AG04450 (cell line): Measurements from ENCODE around the gene CCDC83. TPM values are rescaled to one million over a fixed set of nuclear protein-coding genes. Genes with fewer than 3 reads are reported as not detected.

ENCODE experiments used
- CTCF ChIA-PET: fragments of 300-600, 350-600 bp; formaldehyde crosslinking; extraction: SDS; loops from one replicate; lab custom pipeline; 2022; ENCODE audit warnings: antibody characterized with exemption, inconsistent platforms; lab: Charles Lee
- POLR2A ChIA-PET: fragments of 350-600 bp; formaldehyde crosslinking; extraction: SDS; loops from one replicate; lab custom pipeline; 2021; ENCODE audit warnings: antibody characterized with exemption, inconsistent platforms; lab: Yijun Ruan, JAX
- DNase-seq: peaks from one replicate; pipeline ENCODE4 v3.0.0-alpha.2; 2011; ENCODE audit warnings: low read depth, low spot score
- H3K27ac ChIP-seq: one replicate; pipeline ENCODE4 v1.5.1; 2012; ENCODE audit warnings: low read depth, low read length, control low read depth
- H3K27me3 ChIP-seq: one replicate; pipeline ENCODE4 v1.6.0; 2012; ENCODE audit warnings: low read length; ENCODE audit not compliant: control insufficient read depth, insufficient read depth
- H3K4me3 ChIP-seq: 2 replicates; pipeline ENCODE4 v1.5.1; 2011; ENCODE audit warnings: mild to moderate bottlenecking, low read depth, low read length, control low read depth
- H3K9me3 ChIP-seq: 2 replicates; pipeline ENCODE4 v1.5.1; 2012; ENCODE audit warnings: low read length; ENCODE audit not compliant: control insufficient read depth, insufficient read depth
- polyA plus RNA-seq: library from polyadenylated mRNA; depleted of rRNA; stranded (reverse); fragments of >200 nt; gene quantifications from 2 replicates; pipeline ENCODE4 v1.2.3, GENCODE V29; 2011
- TF ChIP-seq, protein P1 (sequence below): IDR thresholded peaks from 2 replicates; pipeline ENCODE4 v1.5.1; 2011; ENCODE audit warnings: low read depth, low read length, control low read depth, inconsistent platforms

Gene CCDC83
- polyA plus RNA-seq, 1 experiment: not detected

DNA sequence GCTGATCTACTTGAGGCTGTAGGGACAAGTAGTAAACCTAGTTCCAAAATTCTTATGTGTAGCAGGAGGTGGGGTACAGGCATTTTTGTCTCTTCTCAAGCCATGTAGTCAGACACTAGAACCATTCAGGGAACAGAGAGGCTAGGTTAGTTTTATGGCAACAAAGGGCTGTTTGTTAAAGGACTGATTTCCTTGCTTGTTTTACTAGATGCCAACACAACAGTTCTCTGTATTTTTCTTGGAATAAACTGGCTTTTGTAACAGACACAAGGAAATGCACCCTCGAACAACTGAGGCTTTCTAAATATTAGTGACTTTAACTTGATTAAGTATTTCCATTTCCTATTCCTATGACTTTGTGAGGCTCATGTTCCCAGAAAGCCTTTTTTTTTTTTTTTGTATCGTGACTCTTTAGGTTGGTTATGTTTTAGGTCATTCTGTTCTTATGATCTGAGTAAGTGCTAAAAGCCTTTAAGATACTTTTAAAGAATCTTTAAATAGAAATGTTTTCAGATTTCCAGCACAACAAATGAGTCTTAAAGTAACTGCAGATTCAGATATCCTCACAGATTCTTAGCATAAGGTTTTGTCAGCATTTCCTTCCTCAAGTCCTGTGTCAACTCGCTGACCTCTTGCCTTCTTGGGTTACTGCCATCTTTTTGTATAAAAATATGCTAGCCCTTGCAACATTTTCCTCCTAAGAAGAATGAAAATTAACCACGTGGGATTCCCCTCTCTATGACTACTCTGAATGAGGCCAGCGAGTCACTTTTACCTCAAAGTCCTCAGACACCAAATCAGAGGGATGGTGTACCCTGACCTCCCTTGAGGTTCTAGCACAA lies 92.5 kb downstream of the CCDC83 start:
- peak; percentile 63 for DNase-seq
- Histone ChIP-seq H3K9me3 (no peaks in the 10 kb centered on the region), H3K27me3 (no peaks in the 10 kb centered on the region), H3K4me3 (no peak overlapping the region), H3K27ac (peak overlapping the region; percentile 31)
- TF ChIP-seq, protein P1, sequence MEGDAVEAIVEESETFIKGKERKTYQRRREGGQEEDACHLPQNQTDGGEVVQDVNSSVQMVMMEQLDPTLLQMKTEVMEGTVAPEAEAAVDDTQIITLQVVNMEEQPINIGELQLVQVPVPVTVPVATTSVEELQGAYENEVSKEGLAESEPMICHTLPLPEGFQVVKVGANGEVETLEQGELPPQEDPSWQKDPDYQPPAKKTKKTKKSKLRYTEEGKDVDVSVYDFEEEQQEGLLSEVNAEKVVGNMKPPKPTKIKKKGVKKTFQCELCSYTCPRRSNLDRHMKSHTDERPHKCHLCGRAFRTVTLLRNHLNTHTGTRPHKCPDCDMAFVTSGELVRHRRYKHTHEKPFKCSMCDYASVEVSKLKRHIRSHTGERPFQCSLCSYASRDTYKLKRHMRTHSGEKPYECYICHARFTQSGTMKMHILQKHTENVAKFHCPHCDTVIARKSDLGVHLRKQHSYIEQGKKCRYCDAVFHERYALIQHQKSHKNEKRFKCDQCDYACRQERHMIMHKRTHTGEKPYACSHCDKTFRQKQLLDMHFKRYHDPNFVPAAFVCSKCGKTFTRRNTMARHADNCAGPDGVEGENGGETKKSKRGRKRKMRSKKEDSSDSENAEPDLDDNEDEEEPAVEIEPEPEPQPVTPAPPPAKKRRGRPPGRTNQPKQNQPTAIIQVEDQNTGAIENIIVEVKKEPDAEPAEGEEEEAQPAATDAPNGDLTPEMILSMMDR: no peak
- ChIA-PET POLR2A (no interaction called here), CTCF (interaction anchor here (1.1 to 1.5 kb wide), 2 partner anchors 92 to 344 kb away, joined by 5 read pairs; partner anchors contain the start of gene CCDC83)

DNA sequence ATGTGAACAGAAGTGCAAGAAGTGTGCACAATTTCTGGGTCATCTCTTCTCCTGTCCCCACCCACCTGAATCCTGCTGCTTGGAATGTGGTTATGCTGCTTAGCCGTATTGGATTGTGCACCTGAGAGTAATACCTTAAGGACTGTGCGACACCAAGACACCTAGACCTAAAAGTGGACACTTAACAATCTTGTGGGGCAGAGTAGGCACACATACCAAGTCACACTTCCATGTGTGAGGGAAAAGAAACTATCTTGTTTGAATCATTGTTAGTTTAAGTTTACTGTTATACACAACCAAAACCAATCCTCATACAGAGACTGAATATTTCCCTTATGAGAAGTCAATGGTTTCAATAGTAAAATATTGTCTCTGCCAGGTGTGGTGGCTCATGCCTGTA lies 93.7 kb downstream of the CCDC83 start:
- POLR2A ChIA-PET: interaction anchor here (0.7 kb wide), 1 partner anchor 20 kb away, joined by 4 read pairs; no protein-coding TSS in a partner anchor
- H3K4me3 ChIP-seq: no peak overlapping the region
- TF ChIP-seq, protein P1: no peak
- DNase-seq: no peak
- no peaks in the 10 kb centered on the region for H3K27me3 ChIP-seq
- no peaks in the 10 kb centered on the region for H3K9me3 ChIP-seq
- CTCF ChIA-PET: interaction anchor here (0.7 to 1.5 kb wide), 3 partner anchors 94 to 343 kb away, joined by 4 to 5 read pairs (median 5); partner anchors contain the start of gene CCDC83
- H3K27ac ChIP-seq: no peak overlapping the region

DNA sequence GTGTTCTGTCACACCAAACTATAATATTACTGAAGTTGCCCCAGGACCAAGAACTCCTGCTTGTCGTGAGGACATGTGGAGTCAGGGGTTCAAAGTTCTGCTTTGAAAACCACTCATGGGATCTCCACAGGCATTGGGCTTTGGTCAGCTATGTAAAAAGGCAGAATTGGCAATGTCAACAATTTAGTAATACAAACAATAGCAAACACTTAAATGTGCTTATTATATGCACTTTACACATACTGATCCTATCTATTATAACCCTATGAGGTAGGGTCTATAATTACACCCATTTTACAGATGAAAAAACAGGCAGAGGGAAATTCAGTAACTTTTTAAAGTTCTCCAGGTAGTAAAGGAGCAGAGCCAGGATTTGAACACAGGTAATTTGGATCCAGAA lies 94.6 kb downstream of the CCDC83 start:
- H3K4me3 ChIP-seq: no peak overlapping the region
- TF ChIP-seq, protein P1: no peak
- CTCF ChIA-PET: no interaction called here
- no peaks in the 10 kb centered on the region for H3K27me3 ChIP-seq
- POLR2A ChIA-PET: no interaction called here
- no peaks in the 10 kb centered on the region for H3K9me3 ChIP-seq
- H3K27ac ChIP-seq: no peak overlapping the region
- DNase-seq: no peak

DNA sequence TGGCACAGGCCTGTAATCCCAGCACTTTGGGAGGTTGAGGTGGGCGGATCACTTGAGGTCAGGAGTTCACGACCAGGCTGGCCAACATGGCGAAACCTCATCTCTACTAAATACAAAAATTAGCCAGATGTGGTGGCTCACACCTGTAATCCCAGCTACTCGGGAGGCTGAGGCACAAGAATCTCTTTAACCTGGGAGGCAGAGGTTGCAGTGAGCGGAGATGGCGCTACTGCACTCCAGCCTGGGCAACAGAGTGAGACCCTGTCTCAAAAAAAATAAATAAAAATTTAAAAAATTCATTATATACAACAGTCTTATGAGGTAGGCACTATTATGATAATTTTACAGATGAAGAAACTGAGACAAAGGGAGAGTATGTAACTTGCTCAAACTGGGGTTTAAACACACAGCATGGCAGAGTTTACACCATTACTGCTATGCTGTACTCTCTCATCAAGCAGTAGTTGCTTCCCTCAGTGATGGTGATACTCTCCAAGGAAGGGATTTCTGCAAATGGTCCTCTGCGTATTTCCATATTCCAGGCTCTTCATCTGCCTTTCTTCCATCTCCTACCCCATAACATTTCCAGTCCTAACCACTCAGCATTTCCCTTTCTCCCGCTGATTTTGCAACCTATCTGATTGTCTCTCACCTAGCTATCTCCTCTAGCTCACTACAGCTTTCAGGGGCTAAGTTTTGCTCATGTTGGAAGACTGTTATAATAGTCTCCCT lies 95.3 kb downstream of the CCDC83 start:
- Histone ChIP-seq H3K4me3 (no peak overlapping the region), H3K27me3 (no peaks in the 10 kb centered on the region), H3K27ac (no peak overlapping the region), H3K9me3 (no peaks in the 10 kb centered on the region)
- no peak for DNase-seq
- TF ChIP-seq, protein P1: no peak
- ChIA-PET CTCF (interaction anchor here (0.6 to 0.7 kb wide), 2 partner anchors 88 to 481 kb away, joined by 3 read pairs; no protein-coding TSS in a partner anchor), POLR2A (no interaction called here)
